GM12873 (cell line): Measurements from ENCODE around the gene MYL11.

Source experiments
- CTCF ChIP-seq: IDR thresholded peaks from 2 replicates; pipeline ENCODE4 v1.5.1; 2012; ENCODE audit warnings: low read depth, mild to moderate bottlenecking, moderate library complexity, low read length, control low read depth; ENCODE audit not compliant: insufficient read depth; ENCODE audit errors: missing control alignments

Gene MYL11

GRCh38 chr16:30354423-30355143 lies 20.0 kb upstream of the MYL11 start:
- TF ChIP-seq CTCF = no peak

- no peak for TF ChIP-seq CTCF
Measured at GRCh38 chr16:30355144-30355953, 19.3 kb upstream of the MYL11 start, which contains the start of gene CD2BP2. Gene CD2BP2 (minus strand): TSS chr16:30355308. CDS start chr16:30354681, 627 bp downstream.

DNA sequence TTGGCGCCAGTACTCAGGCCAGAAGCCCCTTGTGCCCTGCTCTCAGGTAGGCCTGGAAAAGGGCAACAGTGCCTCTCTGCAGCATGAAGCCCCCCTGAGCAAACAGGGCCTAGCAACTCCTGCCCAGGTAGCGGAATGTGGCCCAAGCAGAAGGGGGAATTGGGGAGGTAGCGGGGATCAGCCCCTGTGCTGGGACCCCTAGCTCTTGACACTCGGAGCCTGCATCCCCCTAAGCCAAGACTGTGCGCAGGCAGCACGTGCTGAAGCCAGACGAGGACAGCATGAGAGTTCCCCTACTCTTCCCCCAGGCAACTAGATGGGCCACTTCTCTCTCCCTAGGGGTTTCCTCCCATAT lies 18.7 kb upstream of the MYL11 start:
- TF ChIP-seq CTCF = no peak

DNA sequence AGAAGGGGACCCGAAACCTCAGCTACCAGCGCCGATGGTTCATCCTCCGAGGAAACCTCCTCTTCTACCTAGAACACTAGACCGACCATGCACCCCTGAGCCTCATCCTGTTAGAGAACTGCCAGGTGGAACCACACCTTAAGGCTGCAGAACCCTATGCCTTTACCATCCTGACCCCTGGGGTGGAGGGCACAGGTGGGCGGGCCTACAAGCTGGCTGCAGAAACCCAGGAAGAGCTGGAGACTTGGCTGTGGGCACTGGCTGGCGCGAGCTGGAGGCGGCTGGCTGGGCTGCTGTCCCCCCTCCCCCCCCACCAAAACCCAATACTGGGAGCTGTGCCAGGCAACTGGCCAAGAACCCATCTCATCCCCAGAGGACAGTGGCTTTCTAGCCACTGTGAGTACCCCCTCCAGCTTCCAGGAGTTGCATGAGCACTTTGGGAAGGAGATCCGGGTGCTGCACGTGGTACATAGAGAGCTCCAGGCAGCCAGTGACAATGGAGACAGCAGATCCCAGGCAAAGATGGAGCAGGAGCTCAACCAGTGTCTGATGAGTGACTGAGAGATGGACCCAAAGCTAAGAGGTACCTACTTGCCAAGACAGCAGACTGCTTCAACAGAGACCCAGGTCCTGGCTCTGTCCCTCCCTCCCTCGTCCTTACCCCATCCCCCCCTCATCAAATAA lies 18.1 kb upstream of the MYL11 start:
- no peak for TF ChIP-seq CTCF

- no peak for TF ChIP-seq CTCF
Measured at GRCh38 chr16:30357085-30357714, 17.4 kb upstream of the MYL11 start.

DNA sequence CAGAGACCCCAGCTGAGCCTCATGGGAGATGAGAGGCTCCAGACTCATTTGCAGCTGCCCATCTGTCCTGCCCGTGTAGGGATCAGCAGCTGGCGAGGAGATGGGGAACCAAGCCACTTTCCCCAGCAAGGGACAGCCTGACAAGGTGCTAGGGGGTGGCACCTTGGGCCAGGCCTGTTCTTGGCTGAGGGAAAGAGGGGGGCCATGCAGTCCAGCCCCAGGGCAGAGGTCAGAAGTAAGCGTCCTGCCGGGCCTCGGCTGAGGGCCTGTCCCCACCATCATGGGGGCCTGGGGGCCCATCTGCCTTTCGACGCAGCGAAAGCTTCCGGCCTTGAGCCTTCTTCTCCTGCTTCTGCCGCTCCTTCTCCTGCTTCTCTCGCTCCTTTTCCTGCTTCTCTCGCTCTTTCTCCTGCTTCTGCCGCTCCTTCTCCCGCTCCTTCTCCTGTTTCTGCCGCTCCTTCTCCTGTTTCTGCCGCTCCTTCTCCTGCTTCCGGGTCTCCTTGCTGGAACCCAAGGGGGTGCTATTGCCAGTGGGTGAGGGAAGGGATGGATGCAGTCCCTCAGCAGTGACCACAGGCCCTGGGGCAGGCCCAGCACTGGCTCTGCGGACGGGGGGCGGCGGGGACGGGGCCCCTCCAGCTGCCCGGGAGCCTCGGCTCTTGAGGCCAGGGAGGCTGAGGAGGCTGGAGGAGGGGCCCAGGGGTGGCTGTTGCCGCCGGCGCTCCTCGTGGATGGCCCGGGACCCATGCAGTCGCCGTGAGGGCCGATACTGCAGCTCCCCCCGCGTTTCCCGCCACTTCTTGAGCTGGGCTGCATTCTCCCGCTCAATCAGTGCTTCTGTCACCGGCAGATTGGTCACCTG lies 16.7 kb upstream of the MYL11 start:
- TF ChIP-seq CTCF = no peak
